Subcutaneous adipose tissue (tissue), 4 donors: ENCODE measurements around the gene LIMD2. TPM values are rescaled to one million over a fixed set of nuclear protein-coding genes. Genes with fewer than 3 reads are reported as not detected.

Experiments used
- CTCF ChIP-seq: fragments of 450-650 bp; IDR thresholded peaks from one replicate; pipeline ENCODE4 v1.5.1; 2016; ENCODE audit warnings: low read depth, mild to moderate bottlenecking, control low read depth, antibody characterized with exemption, moderate library complexity
- total RNA-seq, 4 donors: library from RNA; depleted of rRNA; stranded (reverse); fragments of >200 nt; gene quantifications; one replicate each; pipeline ENCODE4 v1.1.0, GENCODE V29; 2016

The LIMD2 gene
- total RNA-seq, 4 donors from 2014 or later, result 1.3 to 17.8 (median 6.0) TPM

GRCh38 chr17:63676584-63676983, 23.3 kb downstream of the LIMD2 start:
- TF ChIP-seq CTCF, result no peak

- TF ChIP-seq CTCF, result no peak
Observed at GRCh38 chr17:63675607-63676546, 24.0 kb downstream of the LIMD2 start.

GRCh38 chr17:63675231-63675606, 24.7 kb downstream of the LIMD2 start:
- TF ChIP-seq CTCF, result no peak

- TF ChIP-seq CTCF, result no peak
Observed at GRCh38 chr17:63672856-63673255, 27.1 kb downstream of the LIMD2 start.

GRCh38 chr17:63665527-63666214, 34.3 kb downstream of the LIMD2 start:
- no peak for TF ChIP-seq CTCF

GRCh38 chr17:63659850-63660249, 40.1 kb downstream of the LIMD2 start:
- TF ChIP-seq CTCF, result no peak

- no peak for TF ChIP-seq CTCF
Observed at GRCh38 chr17:63658366-63658765, 41.6 kb downstream of the LIMD2 start.
